Measurements from ENCODE around the gene CTNNBL1.
A peak's percentile ranks its signal among the peaks of the same experiment; 100 is the strongest.

The CTNNBL1 gene

DNA sequence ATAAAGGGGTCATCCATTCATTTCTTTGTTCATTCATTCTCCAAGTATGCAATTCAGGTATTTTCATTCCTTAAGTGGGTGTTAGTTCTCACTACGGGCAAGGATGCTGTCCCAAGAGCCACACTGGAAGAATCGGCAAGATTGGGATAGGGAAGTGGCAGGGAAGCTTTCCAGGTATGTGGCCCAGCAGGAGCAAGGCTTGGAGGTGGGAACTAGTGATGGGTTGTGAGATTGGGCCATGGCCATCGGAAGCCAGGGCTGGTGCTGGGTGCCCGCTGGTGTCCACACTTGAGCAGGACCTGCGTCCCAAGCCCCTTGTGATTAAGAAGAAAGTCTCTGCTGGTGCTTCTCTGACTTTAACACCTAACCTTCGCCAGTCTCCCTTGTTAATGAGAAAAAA is 224.2 kb downstream of the CTNNBL1 start:
- H3K4ac ChIP-seq (ENCODE audit: low read depth, low read length) = no peak overlapping the region
- H2BK12ac ChIP-seq (ENCODE audit: low read length) = no peak overlapping the region

DNA sequence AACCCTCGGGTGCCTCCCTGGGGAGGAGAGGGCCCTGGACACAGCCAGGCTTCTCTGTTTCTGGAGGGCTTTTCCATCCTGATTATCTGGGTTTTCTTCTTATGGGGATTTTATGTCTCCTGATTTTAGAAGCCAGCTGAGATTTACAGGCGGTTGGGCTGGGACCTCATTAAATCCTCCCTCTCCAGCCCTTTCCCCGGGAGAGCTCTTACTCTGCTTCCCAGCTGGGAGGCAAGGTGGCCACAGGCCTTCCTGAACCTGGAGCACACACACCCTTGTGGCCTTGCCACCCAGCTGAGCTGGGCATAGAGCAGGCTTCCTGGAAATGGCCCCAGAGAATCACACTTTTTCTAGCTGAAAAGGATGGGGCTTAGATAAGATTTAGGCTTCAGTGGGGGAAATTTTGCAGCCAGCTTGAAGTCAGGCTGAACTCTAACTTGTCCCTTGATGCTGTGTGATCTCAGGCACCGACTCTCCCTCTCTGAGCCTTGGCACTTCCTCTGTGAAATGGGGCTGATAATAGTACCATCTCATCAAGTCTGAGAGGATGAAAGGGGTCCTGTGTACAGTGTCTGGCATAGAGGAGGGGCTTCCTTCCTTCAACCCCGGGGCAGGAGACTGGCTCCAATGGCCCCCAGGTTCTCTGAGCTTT is 225.7 kb downstream of the CTNNBL1 start:
- Histone ChIP-seq H3K79me1 (ENCODE audit: low read length) (peaks cover 6% of the 10 kb centered on the region), H3K4me3 (ENCODE audit: low read depth, low read length) (no peak overlapping the region), H3K27ac (ENCODE audit: low read depth, low read length) (no peak overlapping the region), H4K91ac (ENCODE audit: low read depth, low read length) (no peak overlapping the region), H3K4me2 (ENCODE audit: low read length) (no peak overlapping the region), H2AK5ac (ENCODE audit: low read length) (no peak overlapping the region), H2BK5ac (ENCODE audit: low read depth, low read length, poor library complexity) (no peak overlapping the region), H2BK12ac (ENCODE audit: low read length) (no peak overlapping the region), H3K14ac (ENCODE audit: low read length) (no peak overlapping the region), H2BK120ac (ENCODE audit: insufficient read depth, low read length, poor library complexity) (no peak overlapping the region), H2AFZ (ENCODE audit: insufficient read depth, low read length, poor library complexity) (no peak overlapping the region), H3K23ac (ENCODE audit: low read length) (no peak overlapping the region), H3K9ac (ENCODE audit: low read length) (peak overlapping the region; percentile 14), H3K27me3 (ENCODE audit: insufficient read depth, low read length) (no peaks in the 10 kb centered on the region), H3K4ac (ENCODE audit: low read depth, low read length) (no peak overlapping the region), H3K4me1 (ENCODE audit: control insufficient read depth in 1 of 2, insufficient read depth in 2 of 2, low read length in 2 of 2) (peaks cover 10 to 16% of the 10 kb centered on the region in 2 experiments), H4K12ac (ENCODE audit: low read depth, low read length) (no peak overlapping the region), H3K79me2 (ENCODE audit: control insufficient read depth, insufficient read depth, low read length, poor library complexity) (no peaks in the 10 kb centered on the region), H3K18ac (ENCODE audit: low read length) (no peak overlapping the region), H3K36me3 (ENCODE audit: control insufficient read depth in 1 of 2, insufficient read depth in 2 of 2, low read length in 2 of 2) (no peaks in the 10 kb centered on the region), H4K8ac (ENCODE audit: low read depth, low read length) (no peak overlapping the region), H3K9me3 (ENCODE audit: insufficient read depth, low read depth, low read length) (no peaks in the 10 kb centered on the region)
- WGBS (ENCODE audit: extremely low coverage, insufficient coverage, insufficient read length) = no CpG with 5 or more reads among the region's 5 CpGs
- DNase-seq = no peak

More for the DNA sequence above, 224.2 kb downstream of the CTNNBL1 start:
- Histone ChIP-seq H3K23ac (ENCODE audit: low read length) (no peak overlapping the region), H4K91ac (ENCODE audit: low read depth, low read length) (no peak overlapping the region), H3K18ac (ENCODE audit: low read length) (no peak overlapping the region), H2BK120ac (ENCODE audit: insufficient read depth, low read length, poor library complexity) (no peak overlapping the region), H3K27me3 (ENCODE audit: insufficient read depth, low read length) (no peaks in the 10 kb centered on the region), H4K12ac (ENCODE audit: low read depth, low read length) (no peak overlapping the region), H4K8ac (ENCODE audit: low read depth, low read length) (no peak overlapping the region), H2AK5ac (ENCODE audit: low read length) (no peak overlapping the region), H3K79me2 (ENCODE audit: control insufficient read depth, insufficient read depth, low read length, poor library complexity) (no peaks in the 10 kb centered on the region), H3K9ac (ENCODE audit: low read length) (no peak overlapping the region), H3K36me3 (ENCODE audit: control insufficient read depth in 1 of 2, insufficient read depth in 2 of 2, low read length in 2 of 2) (no peaks in the 10 kb centered on the region), H2AFZ (ENCODE audit: insufficient read depth, low read length, poor library complexity) (no peak overlapping the region), H3K14ac (ENCODE audit: low read length) (no peak overlapping the region), H3K4me2 (ENCODE audit: low read length) (no peak overlapping the region), H3K9me3 (ENCODE audit: insufficient read depth, low read depth, low read length) (no peaks in the 10 kb centered on the region), H2BK5ac (ENCODE audit: low read depth, low read length, poor library complexity) (no peak overlapping the region), H3K79me1 (ENCODE audit: low read length) (peaks cover 9% of the 10 kb centered on the region), H3K4me1 (ENCODE audit: control insufficient read depth in 1 of 2, insufficient read depth in 2 of 2, low read length in 2 of 2) (peaks cover 13 to 18% of the 10 kb centered on the region in 2 experiments), H3K27ac (ENCODE audit: low read depth, low read length) (no peak overlapping the region), H3K4me3 (ENCODE audit: low read depth, low read length) (no peak overlapping the region)
- no CpG with 5 or more reads among the region's 6 CpGs for WGBS (ENCODE audit: extremely low coverage, insufficient coverage, insufficient read length)
- no peak for DNase-seq

DNA sequence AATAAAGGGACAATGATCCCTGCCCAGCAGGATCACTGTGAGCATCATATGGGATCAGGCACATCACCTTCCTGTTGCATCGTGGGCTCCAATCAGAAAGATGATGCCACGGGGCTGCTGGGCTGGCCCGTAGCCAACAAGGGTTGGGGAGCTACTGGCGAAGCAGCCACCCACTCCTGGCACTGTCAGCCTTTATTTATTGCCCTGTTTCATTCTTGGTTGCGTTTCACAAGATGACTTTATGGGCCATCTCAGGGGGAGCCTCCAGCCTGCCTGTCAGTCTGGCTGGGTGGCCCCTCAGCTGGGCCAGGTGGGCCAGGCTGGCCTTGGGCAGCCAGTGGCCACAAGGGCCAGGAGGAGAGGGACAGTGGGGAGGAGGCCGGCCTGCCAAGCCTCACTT is 226.4 kb downstream of the CTNNBL1 start:
- no peak overlapping the region for H3K9ac ChIP-seq (ENCODE audit: low read length)
- H2BK5ac ChIP-seq (ENCODE audit: low read depth, low read length, poor library complexity) = no peak overlapping the region
- no peak overlapping the region for H3K4me3 ChIP-seq (ENCODE audit: low read depth, low read length)
- no peak overlapping the region for H4K12ac ChIP-seq (ENCODE audit: low read depth, low read length)
- no peak overlapping the region for H3K4me2 ChIP-seq (ENCODE audit: low read length)
- no CpG with 5 or more reads among the region's 6 CpGs for WGBS (ENCODE audit: extremely low coverage, insufficient coverage, insufficient read length)
- H3K14ac ChIP-seq (ENCODE audit: low read length) = no peak overlapping the region
- no peaks in the 10 kb centered on the region for H3K36me3 ChIP-seq (ENCODE audit: control insufficient read depth in 1 of 2, insufficient read depth in 2 of 2, low read length in 2 of 2)
- H3K27me3 ChIP-seq (ENCODE audit: insufficient read depth, low read length) = no peaks in the 10 kb centered on the region
- H3K18ac ChIP-seq (ENCODE audit: low read length) = no peak overlapping the region
- H2BK12ac ChIP-seq (ENCODE audit: low read length) = no peak overlapping the region
- no peak overlapping the region for H2AK5ac ChIP-seq (ENCODE audit: low read length)
- H3K79me2 ChIP-seq (ENCODE audit: control insufficient read depth, insufficient read depth, low read length, poor library complexity) = no peaks in the 10 kb centered on the region
- peaks cover 5 to 12% of the 10 kb centered on the region in 2 experiments for H3K4me1 ChIP-seq (ENCODE audit: control insufficient read depth in 1 of 2, insufficient read depth in 2 of 2, low read length in 2 of 2)
- H4K91ac ChIP-seq (ENCODE audit: low read depth, low read length) = no peak overlapping the region
- DNase-seq = no peak
- H3K27ac ChIP-seq (ENCODE audit: low read depth, low read length) = no peak overlapping the region
- no peak overlapping the region for H4K8ac ChIP-seq (ENCODE audit: low read depth, low read length)
- H3K9me3 ChIP-seq (ENCODE audit: insufficient read depth, low read depth, low read length) = no peaks in the 10 kb centered on the region
- no peak overlapping the region for H3K23ac ChIP-seq (ENCODE audit: low read length)
- no peaks in the 10 kb centered on the region for H3K79me1 ChIP-seq (ENCODE audit: low read length)
- no peak overlapping the region for H2BK120ac ChIP-seq (ENCODE audit: insufficient read depth, low read length, poor library complexity)
- no peak overlapping the region for H2AFZ ChIP-seq (ENCODE audit: insufficient read depth, low read length, poor library complexity)
- H3K4ac ChIP-seq (ENCODE audit: low read depth, low read length) = no peak overlapping the region

DNA sequence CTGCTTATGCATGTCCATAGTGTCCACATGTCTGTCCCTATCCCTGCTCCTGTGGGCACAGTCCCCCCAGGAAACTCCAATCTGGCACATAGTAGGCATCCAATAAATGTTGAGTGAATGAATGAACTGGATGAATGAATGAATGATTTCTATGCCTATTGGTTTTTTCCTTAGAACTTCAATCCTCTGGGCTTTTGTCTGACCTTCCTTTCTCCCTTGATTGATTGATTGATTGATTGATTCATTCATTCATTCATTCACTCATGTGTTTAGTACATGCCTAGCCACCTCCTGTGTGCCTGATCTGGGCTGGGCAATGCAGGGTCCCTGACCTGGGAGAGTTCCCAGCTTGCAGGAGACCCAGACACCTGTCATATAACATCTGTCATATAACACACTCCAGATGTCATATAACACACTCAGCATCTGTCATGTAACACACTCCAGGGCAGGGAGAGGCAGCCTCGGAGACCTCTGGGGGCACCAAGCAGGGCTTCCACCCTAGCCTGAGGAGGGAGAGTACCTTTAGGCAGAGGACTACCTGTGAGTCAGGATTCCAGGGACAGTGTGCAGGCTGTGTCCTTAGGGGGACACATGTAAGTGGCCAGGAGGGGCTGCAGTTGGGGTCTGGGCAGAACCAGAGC is 227.0 kb downstream of the CTNNBL1 start:
- Histone ChIP-seq H3K4me2 (ENCODE audit: low read length) (no peak overlapping the region), H3K27ac (ENCODE audit: low read depth, low read length) (no peak overlapping the region), H3K79me1 (ENCODE audit: low read length) (no peaks in the 10 kb centered on the region), H2AK5ac (ENCODE audit: low read length) (no peak overlapping the region), H3K9ac (ENCODE audit: low read length) (no peak overlapping the region), H2BK12ac (ENCODE audit: low read length) (no peak overlapping the region), H3K4me1 (ENCODE audit: control insufficient read depth in 1 of 2, insufficient read depth in 2 of 2, low read length in 2 of 2) (peaks cover 3 to 9% of the 10 kb centered on the region in 2 experiments), H3K4me3 (ENCODE audit: low read depth, low read length) (no peak overlapping the region), H3K9me3 (ENCODE audit: insufficient read depth, low read depth, low read length) (no peaks in the 10 kb centered on the region), H2AFZ (ENCODE audit: insufficient read depth, low read length, poor library complexity) (no peak overlapping the region), H3K36me3 (ENCODE audit: control insufficient read depth in 1 of 2, insufficient read depth in 2 of 2, low read length in 2 of 2) (no peaks in the 10 kb centered on the region), H3K27me3 (ENCODE audit: insufficient read depth, low read length) (no peaks in the 10 kb centered on the region), H4K8ac (ENCODE audit: low read depth, low read length) (no peak overlapping the region), H3K14ac (ENCODE audit: low read length) (no peak overlapping the region), H4K91ac (ENCODE audit: low read depth, low read length) (no peak overlapping the region), H4K12ac (ENCODE audit: low read depth, low read length) (no peak overlapping the region), H3K23ac (ENCODE audit: low read length) (no peak overlapping the region), H3K79me2 (ENCODE audit: control insufficient read depth, insufficient read depth, low read length, poor library complexity) (no peaks in the 10 kb centered on the region), H3K4ac (ENCODE audit: low read depth, low read length) (no peak overlapping the region), H3K18ac (ENCODE audit: low read length) (no peak overlapping the region), H2BK120ac (ENCODE audit: insufficient read depth, low read length, poor library complexity) (no peak overlapping the region), H2BK5ac (ENCODE audit: low read depth, low read length, poor library complexity) (no peak overlapping the region)
- WGBS (ENCODE audit: extremely low coverage, insufficient coverage, insufficient read length) = no CpG with 5 or more reads among the region's 1 CpG
- DNase-seq = no peak
